Activated naive CD4-positive, alpha-beta T cell treated with Interleukin-2 at 50 U/mL for 16 hours (primary cell): ENCODE data around the gene SGSH.
"Not testable (repeated sequence)": the region's sequence is repeated elsewhere in the genome, so short reads cannot be mapped to it uniquely, and the experiment has no call there.

ENCODE experiments used
- DNase-seq: peaks from one replicate; pipeline ENCODE4 v3.0.0-alpha.2; 2020

SGSH gene

DNA sequence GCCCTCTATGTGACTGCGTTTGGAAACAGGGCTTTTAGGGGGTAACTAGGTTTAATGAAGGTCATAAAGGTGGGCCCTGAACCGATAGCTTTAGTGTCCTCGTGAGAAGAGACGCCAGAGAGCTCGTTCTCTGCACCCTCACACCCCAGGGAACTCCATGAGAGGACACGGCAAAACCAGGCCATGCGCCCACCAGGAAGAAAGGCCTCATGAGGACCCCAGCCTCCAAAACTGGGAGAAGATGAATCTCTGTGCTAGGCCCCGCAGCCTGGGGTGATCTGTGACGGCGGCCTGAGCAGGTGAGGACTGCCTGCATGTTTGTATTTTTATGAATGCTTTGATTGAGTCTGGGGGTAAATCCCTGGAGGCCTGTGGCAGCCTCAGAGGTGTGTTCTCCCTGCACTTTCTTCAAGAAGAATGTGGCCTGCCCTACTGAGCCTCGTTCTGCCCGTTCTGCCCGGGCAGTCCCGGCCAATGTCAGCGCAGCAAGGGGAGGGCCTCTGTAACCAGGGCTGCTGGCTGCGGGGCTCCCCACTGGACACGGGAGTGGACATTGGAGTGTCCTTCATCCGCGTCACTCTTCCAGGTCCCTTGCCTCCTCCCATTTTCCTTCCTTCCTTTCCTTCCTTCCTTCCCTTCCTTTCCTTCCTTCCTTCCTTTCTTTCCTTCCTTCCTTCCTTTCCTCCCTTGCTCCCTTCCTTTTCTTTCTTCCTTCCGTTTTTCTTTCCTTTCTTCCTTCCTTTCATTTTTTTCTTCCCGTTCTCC, 33.7 kb upstream of the SGSH start:
- DNase-seq = no peak

DNA sequence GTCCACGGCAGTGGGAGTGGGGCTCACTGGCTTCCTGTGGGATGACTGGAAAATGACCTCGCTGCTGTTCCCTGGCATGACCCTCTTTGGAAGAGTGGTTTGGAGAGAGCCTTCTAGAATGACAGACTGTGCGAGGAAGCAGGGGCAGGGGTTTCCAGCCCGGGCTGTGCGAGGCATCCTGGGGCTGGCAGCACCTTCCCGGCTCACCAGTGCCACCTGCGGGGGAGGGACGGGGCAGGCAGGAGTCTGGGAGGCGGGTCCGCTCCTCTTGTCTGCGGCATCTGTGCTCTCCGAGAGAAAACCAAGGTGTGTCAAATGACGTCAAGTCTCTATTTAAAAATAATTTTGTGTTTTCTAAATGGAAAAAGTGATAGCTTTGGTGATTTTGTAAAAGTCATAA, 32.7 kb upstream of the SGSH start:
- peak; percentile 88 for DNase-seq

DNA sequence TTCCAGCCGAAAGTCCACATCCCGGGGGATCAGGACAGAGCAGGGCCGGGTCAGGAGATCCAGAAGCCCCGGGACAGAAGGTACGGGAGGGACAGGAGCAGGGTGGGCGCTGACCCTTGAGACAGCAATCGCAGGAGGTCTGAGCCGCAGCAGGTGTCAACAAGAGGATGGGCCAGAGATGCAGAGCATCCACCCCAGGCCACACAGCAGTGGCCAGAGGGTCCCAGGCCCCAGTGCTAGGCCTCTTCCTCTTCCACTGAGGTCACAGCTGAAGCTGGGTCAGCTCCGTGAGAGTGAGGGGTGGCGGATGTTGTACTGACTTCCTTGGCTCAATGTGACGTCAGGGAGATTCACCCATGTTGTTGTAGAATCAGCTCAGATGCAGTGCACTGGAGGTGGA, 31.8 kb upstream of the SGSH start:
- DNase-seq = no peak

DNA sequence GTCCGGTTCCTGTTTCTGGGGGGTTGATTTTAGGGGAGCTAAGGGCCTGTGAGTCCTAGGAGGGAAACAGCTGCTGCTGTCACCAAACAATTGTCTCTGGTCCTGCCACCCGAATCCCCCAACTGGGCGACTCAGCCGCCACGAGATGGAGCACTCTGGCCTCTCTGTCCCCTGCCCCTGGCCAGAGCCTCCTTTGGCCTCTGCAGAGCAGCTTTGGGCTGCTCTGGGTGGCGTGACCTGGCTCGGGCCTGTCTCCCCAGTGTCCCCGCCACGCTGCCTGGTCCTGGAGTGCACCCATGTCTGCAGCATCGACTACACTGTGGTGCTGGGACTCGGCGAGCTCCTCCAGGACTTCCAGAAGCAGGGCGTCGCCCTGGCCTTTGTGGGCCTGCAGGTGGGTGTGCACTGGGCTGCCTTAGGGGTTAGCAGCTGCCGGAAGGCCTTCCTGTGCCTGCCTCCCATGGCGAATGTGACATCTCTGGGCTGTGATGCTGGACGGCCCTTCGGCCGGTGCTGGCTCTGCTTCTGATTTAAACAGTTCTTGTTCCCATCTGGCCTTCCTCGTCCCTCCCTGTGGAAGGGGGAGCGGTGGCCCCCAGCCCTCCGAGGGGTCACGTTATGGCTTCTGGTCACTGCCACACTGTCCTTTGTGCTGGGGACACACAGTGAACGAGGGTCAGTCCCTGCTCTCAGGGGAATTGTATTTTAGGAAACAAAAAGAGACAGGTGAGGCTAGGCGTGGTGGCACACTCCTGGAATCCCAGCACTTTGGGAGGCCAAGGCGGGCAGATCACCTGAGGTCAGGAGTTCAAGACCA, 29.0 kb upstream of the SGSH start:
- no peak for DNase-seq

DNA sequence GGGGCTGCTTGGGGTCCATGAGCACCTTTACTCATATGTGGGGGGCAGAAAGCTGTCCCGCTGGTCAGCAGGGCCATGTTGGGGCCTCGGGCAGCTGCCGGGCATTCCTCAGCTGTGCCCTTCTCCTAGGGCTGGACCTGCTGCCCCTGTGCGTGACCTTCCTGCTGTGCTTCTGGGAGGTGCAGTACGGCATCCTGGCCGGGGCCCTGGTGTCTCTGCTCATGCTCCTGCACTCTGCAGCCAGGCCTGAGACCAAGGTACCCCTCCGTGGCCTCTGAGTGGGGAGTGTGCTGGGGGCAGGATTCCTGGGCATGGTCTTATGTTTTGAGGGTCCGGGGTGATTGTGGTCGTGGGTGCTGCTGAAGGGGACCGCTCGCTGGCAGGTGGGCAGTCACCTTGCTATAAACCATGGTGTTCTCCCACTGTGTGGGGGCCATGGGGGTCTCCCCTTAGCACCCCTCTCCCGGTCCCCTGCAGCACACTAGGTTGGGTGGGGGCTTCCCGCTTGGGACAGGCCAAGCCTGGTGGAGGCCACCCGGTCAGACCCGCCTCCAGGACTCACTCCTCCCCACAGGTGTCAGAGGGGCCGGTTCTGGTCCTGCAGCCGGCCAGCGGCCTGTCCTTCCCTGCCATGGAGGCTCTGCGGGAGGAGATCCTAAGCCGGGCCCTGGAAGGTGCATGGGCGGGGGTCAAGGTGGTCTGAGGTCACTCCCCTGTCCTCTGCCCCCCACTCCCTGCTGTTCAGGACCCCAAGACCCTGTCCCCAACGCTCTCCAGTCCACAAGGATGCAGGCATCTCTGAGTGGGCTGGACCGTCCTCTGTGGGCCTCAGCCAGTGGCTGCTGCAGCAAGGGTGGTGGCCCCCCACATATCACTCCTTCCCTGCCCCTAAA, 28.1 kb upstream of the SGSH start:
- DNase-seq = no peak

DNA sequence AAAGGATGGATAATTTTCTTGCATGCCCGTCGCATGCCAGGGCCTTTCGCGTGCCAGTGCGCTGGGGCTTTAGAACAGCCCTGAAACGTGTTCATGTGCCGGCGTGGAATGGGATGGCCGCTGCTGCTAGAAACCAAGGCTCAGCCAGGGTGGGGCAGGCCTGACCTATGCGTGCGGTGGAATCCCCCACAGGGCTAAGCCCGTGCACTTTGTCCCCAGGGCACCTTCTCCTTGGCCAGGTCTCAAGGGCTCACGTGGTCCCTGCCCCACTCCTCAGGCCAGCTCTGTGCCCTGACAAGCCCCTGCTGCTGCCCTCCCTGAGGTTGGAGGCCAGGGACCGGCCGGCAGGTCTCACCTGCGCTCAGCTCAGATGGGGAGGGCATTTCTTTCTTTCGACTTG, 27.4 kb upstream of the SGSH start:
- DNase-seq = no peak

DNA sequence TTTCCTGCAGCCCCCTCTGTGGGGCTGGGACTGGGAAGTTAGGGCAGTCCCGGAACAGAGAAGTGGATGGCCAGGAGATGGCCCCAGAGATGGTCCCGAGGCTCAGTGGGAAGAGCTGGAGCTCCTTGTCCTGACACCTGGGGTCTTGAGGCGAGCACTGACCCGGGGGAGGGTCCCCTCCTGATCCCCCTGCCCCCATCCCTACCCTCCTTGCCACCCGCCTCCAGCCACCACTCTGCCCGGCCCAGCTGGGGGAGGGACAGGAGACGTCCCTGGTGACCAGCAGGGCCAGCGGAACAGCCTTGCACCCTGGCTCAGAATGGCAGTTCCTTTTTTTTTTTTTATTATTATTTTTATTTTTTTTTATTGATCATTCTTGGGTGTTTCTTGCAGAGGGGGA, 26.6 kb upstream of the SGSH start:
- DNase-seq = no peak

DNA sequence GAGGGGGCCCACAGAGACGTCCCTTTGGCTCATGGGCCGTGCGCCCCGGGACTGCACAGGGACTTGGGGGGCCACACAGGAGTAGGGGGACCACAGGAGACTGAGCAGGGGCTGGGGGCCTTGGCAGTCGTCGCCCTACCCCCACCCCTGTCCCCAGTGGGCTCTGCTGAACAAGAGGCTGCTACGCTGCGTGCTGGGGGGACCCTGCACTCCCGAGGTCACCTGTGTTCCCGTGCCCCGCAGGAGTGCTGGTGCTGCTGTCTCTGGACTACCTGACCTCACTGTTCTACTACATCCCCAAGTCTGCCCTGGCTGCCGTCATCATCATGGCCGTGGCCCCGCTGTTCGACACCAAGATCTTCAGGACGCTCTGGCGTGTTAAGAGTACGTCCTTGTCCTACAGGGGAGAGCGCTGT, 26.1 kb upstream of the SGSH start:
- DNase-seq = no peak

DNA sequence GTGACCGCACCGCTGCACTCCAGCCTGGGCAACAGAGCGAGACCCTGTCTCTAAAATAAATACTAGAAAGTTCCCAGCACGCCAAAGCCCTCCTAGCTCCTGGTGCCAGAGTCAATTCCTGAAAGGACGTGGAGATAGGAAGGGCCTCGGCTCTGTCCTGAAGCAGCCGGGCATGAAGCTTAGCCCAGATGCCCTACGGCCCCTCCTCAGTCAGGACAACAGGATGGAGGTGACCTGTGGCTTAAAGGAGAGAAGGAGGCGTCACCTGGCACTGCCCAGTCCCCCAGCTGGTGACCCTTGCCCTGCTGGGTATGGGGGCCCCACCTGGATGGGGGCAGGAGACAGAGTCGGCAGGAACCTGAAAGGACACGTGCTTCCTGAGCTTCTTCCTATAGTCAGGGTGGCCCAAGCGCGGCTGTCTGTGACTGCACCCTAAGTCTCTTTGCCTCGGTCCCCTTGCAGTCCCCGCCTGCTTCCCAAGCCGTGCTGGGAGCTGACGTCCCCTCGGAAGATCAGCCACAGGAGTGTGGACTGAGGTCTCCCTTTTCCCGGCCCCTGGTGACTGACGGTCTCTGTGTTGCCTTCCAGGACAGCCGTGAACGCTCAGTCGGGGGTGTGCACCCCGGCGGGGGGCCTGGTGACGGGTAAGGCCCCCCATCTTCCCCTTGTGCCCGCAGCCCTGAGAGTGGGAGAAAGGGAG, 25.6 kb upstream of the SGSH start:
- DNase-seq = no peak

DNA sequence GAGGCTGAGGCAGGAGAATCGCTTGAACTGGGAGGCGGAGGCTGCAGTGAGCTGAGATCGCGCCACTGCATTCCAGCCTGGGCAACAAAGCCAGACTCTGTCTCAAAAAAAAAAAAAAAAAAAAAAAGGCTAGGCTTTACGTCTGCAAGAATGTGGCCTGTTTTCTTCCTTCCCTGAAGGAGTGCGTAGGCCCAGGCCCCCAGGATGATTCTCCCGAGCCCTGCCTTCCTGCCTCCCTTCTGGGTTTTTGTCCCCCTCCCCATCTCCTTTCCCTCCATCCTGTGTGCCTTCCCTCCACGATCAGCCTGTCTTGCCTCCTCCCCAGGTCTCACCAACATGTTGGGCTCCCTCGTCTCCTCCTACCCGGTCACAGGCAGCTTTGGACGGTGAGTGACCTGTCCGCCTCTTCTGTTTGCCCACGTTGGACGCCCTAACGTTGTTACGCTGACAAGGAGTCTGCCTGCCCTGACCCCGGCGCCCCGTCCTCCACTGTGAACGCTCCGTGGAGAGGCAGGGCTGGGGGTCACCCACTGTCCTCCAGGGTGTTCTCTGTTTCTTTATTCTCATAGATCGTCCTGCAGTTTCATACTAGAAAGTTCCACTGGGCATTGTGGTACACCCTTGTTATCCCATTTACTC, 24.9 kb upstream of the SGSH start:
- no peak for DNase-seq

DNA sequence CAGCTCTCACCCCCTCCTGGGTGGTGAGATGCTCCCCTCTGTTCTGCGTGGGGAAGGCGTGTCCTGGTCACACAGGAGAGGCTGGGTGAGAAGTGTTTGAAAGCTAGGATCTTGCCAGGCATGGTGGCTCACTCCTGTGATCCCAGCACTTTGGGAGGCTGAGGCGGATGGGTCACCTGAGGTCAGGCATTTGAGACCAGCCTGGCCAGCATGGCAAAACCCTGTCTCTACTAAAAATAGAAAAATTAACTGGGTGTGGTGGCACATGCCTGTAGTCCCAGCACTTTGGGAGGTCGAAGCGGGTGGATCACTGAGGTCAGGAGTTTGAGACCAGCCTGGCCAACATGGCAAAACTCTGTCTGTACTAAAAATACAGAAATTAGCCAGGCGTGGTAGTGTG, 24.3 kb upstream of the SGSH start:
- not testable (repeated sequence) for DNase-seq

DNA sequence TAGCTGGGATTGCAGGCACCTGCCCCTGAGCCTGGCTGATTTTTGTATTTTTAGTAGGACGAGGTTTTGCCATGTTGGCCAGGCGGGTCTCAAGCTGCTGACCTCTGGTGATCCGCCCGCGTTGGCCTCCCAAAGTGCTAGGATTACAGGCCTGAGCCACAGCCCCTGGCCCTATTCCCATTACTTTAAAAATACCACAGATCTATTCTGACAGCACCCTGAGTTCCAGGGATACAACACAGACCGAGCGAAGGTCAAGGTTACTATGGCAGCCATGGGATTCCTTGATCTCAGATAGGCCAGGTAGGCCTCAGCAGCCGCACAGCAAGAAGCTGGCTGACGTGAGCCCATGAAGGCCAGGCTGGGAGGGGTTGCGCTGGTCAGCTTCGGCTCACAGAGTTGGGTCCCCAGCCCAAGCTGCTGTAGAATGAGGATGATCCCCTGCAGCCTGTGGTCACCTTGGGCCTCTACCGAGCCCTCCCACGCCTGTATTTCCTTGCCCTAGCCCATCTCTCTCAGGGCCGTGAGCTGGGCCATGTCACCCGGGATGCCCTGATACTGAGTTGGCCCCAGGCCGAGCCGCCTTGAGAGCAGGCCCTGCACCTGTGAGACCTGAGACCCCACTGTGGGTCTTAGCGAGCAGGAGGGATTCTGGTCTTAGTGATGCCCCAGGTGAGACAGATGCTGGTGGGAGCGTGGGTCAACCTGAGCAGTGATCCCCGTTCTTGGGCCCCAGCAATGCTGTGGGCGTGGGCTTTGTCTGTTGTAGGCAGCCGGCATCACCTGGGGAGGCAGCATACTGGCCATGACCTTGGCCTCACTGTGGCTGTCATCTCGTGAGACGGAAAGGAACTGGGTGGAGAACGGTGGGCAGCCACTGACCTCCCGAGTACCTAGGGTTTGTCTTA, 23.6 kb upstream of the SGSH start:
- no peak for DNase-seq

DNA sequence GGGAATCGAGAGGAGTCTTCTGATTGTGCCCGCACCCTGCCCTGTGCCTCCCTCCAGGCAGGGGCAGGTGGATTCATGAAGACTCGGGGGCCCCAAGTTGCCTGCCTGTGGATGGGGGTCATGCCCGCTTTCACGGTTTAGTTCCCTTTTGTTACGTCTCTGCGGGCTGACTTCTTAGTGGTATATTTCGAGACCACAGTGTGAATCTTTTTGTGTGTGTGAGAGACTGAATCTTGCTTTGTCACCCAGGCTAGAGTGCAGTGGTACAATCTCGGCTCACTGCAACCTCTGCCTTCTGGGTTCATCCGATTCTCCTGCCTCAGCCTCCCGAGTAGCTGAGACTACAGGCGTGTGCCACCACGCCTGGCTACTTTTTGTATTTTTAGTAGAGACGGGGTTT, 22.4 kb upstream of the SGSH start:
- no peak for DNase-seq

DNA sequence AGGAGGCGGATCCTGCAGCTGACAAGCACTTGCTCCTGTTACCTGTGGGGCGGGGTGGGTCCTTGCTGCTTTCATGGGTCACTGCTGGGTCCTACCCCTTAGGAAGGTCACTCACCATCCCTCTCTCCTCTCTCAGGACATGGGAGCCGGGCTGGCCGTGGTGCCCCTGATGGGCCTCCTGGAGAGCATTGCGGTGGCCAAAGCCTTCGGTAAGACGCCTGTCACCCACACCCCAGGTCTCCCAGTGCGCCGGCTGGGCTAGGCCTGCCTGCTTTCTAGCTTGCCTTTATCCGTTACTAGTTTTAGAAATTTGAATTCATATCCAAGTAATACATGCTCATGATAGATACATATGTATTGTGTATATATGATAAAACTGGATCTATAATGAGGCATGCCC, 17.3 kb upstream of the SGSH start:
- no peak for DNase-seq

DNA sequence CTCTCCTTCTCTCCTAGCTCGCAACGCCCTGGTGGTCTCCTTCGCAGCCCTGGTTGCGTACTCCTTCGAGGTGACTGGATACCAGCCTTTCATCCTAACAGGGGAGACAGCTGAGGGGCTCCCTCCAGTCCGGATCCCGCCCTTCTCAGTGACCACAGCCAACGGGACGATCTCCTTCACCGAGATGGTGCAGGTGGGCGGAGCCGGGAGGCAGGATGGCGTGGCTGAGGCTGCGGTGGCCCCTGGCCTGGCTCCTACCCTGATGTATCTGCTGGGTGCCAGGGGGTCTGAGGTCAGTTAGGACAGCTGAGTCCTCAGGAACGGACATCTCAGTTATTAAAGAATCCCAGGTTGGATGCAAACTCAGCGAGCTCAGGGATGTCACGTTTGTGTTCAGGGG, 16.8 kb upstream of the SGSH start:
- DNase-seq = no peak

DNA sequence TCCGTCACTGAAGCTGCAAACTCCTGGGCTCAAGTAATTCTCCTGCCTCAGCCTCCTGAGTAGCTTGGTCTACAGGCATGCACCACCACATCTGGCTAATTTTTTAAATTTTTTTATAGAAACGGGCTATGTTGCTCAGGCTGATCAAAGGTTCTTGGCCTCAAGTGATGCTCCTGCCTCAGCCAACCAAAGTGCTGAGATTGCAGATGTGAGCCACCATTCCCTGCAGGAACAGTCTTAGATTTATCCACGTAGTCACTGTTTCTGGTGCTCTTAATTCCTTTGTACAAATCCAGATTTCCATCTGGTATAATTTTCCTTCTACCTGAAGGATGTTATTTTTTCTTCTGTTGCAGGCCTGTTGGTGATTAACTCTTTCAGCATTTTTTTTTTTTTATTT, 13.1 kb upstream of the SGSH start:
- no peak for DNase-seq

DNA sequence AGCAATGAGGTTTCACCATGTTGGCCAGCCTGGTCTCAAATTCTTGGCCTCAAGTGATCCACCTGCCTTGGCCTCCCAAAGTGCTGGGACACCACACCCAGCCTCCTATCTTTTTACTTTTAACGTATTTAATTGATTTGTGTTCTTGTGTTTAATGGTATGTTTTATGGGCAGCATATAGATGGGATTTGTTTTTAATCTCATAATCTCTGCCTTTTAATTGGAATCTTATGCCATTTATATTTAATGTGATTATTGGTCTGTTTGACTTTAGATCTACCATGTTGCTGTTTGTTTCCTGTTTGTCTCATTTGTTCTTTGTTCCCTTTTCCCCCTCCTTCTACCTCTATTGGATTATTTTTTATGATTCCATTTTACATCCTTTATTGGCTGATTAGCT, 12.3 kb upstream of the SGSH start:
- no peak for DNase-seq

DNA sequence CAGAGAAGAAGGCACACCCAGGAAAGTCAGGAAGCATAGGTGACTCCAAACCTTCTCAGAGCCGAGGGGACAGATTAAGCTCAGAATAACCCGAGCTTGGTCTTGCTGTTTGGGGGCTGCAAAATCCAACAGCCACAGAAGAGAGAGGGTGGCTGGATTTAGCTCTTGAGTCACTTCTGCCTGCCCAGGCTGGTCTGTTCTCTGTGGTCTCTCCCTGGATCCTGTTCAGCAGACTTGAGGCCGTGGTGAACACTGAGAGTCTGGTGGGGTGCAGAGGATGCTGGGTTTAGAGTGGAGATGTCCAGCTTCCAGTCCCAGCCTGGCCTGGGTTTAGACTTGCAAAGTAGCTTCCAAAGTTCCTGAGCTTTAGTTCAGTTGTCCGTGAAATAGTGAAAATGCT, 8.9 kb upstream of the SGSH start:
- DNase-seq = no peak

DNA sequence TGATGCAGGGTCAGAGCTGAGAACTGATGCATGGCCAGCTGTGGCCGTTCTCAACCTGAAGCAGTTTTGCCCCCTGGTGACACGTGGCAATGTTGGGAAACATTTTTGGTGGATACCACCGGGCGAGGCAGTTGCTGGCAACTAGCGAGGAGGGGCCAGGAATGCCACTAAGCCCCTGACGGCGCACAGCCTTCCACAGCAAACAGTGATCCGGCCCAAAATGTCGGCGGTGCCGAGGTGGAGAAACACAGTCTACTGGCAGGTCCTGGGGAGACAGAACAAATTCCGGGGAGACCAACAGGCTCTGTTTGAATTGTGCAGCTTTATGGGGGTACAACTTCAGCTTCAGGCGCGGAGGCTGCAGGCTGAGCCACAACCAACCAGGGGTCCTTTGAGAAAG, 8.3 kb upstream of the SGSH start:
- DNase-seq = no peak

DNA sequence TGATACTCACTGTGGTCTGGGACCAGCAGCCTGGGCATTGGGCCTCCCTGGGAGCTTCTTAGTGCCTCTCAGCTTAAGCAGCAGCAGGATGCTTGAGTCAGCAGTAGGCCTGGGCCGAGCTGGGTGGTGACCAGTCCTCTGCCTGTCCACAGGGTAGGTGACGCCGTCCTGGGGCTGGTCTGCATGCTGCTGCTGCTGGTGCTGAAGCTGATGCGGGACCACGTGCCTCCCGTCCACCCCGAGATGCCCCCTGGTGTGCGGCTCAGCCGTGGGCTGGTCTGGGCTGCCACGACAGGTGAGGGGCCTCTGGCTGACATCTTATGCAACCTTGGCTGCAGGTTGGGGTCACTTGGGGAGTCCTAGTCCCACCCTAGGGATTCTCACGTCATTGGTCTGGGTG, 7.5 kb upstream of the SGSH start:
- DNase-seq = no peak

DNA sequence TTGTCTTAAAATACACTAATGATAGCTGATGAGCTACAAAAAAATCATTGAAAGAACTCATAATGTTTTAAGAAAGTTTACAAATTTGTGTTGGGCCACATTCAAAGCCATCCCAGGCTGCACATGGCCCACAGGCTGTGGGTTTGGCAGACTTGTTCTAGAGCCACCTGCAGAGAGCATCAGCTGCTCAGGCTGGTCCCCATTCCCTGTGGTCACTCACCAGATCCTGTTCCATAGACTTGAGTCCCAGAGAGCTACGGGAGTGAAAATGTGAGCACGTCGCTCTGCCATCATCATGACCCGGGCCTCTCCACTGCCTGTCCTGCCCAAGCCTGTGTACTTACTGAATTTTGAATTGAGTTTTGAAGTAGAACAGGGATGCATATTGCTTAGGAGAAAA, 7.0 kb upstream of the SGSH start:
- no peak for DNase-seq
